Stomach (tissue), 9 donors: Measurements from ENCODE around the gene ADH7. TPM values are rescaled to one million over a fixed set of nuclear protein-coding genes. Genes with fewer than 3 reads are reported as not detected.
A peak's percentile ranks its signal among the peaks of the same experiment; 100 is the strongest.

Experiments used
- DNase-seq, 2 donors: peaks; one replicate each; pipeline versions ENCODE4 v3.0.0 to v3.0.0-alpha.2; 2013 to 2019
- H3K27ac ChIP-seq, 5 donors: fragments of 200-600 bp in 4 of 5; sonication (generic) in 4 of 5; one replicate each; pipeline ENCODE4 v1.5.1; 2013 to 2019; ENCODE audit warnings: mild to moderate bottlenecking in 1 of 5, moderate library complexity in 1 of 5
- H3K27me3 ChIP-seq, 3 donors: fragments of 200-600 bp; sonication (generic); one replicate each; pipeline ENCODE4 v1.5.1; 2017 to 2019; ENCODE audit warnings: mixed run types in 1 of 3
- H3K36me3 ChIP-seq, 4 donors: fragments of 200-600 bp; sonication (generic); 1 replicate in 3 of 4; 2 replicates in 1 of 4; pipeline ENCODE4 v1.5.1; 2016 to 2019
- H3K4me1 ChIP-seq, 4 donors: fragments of 200-600 bp; sonication (generic); one replicate each; pipeline ENCODE4 v1.5.1; 2016 to 2019
- H3K4me3 ChIP-seq, 4 donors: fragments of 200-600 bp; sonication (generic) in 3 of 4; one replicate each; pipeline ENCODE4 v1.5.1; 2016 to 2019; ENCODE audit warnings: mild to moderate bottlenecking in 1 of 4
- H3K9me3 ChIP-seq, 4 donors: fragments of 200-600 bp; sonication (generic); one replicate each; pipeline ENCODE4 v1.5.1; 2016 to 2019
- CTCF ChIP-seq, 7 experiments: fragments of 450-650 bp in 4 of 7; fragments of 200-600 bp in 3 of 7; sonication (generic) in 3 of 7; IDR thresholded peaks; one replicate each; pipeline ENCODE4 v1.5.1; 2016 to 2019; ENCODE audit warnings: antibody characterized with exemption in 7 of 7, control low read depth in 2 of 7, mild to moderate bottlenecking in 1 of 7
- EP300 ChIP-seq: sonication (generic); formaldehyde crosslinking; IDR thresholded peaks from one replicate; pipeline ENCODE4 v1.6.1; 2017; ENCODE audit warnings: antibody characterized with exemption
- POLR2A ChIP-seq, 4 donors: fragments of 450-650 bp; IDR thresholded peaks; one replicate each; pipeline ENCODE4 v1.6.1; 2016; ENCODE audit warnings: antibody characterized with exemption in 4 of 4, control low read depth in 2 of 4, mild to moderate bottlenecking in 1 of 4, moderate library complexity in 1 of 4
- POLR2AphosphoS5 ChIP-seq, 3 donors: sonication (generic); formaldehyde crosslinking; IDR thresholded peaks; one replicate each; pipeline ENCODE4 v1.6.1; 2016; ENCODE audit warnings: antibody characterized with exemption in 3 of 3
- WGBS, 5 donors: extraction: QIAGEN DNeasy Blood & Tissue Kit in 3 of 5; methylation state at CpG; one replicate each; pipeline versions ENCODE4 v1.1.5 to v1.1.7; 2013 to 2018; 5-methylcytosine and 5-hydroxymethylcytosine counted together
- intact Hi-C: fragments of 100-400 bp; cut with DNase I; formaldehyde crosslinking; loops from one replicate; pipeline ENCODE4 v1.15.1; 2023; ENCODE audit warnings: low total_unique reads
- polyA plus RNA-seq, 3 donors: library from polyadenylated mRNA; stranded (reverse); fragments of 200-250 nt; gene quantifications; one replicate each; pipeline ENCODE4 v1.2.3, GENCODE V29; 2013
- total RNA-seq, 5 donors: library from RNA; depleted of rRNA; stranded (reverse); fragments of >200 nt; gene quantifications; one replicate each; pipeline versions ENCODE4 v1.1.0 to v1.2.3, GENCODE V29; 2014 to 2016
- donor health status: healthy with polysubstance abuse.
- donor health status: Bipolar disorder and iron deficiency.
- donor health status: healthy.

Gene ADH7
- total and polyA plus RNA-seq, 8 donors: 1.2 to 84.2 (median 4.7) TPM; not detected in 1

GRCh38 chr4:99462875-99463464 lies 27.8 kb upstream of the ADH7 start:
- Histone ChIP-seq H3K4me3 (no peak overlapping the region), H3K4me1 (peaks cover 0 to 7% (median under 1%) of the 10 kb centered on the region in 4 donors), H3K9me3 (no peaks in the 10 kb centered on the region), H3K36me3 (no peaks in the 10 kb centered on the region), H3K27ac (peak overlapping the region in 1 of 5 donors; percentile 46), H3K27me3 (no peaks in the 10 kb centered on the region)
- WGBS, 5 donors: 26 to 34% (median 30%) methylated on average over 4 of the region's 4 CpGs
- TF ChIP-seq POLR2A (IDR thresholded peaks at IDR 0.05) (no peak), CTCF (IDR thresholded peaks at IDR 0.05) (peak in 5 of 7 experiments; percentile 51 to 85 (median 68)), EP300 (no peak), POLR2AphosphoS5 (IDR thresholded peaks at IDR 0.05) (peak in 1 of 3 donors; percentile 32)
- intact Hi-C loops: loop anchor here (10.0 kb wide), 1 partner anchor 338 kb away; no protein-coding TSS in a partner anchor
- DNase-seq: peak; percentile 65 to 89

- no peak for DNase-seq
- Histone ChIP-seq H3K4me3 (no peak overlapping the region), H3K36me3 (no peaks in the 10 kb centered on the region), H3K27ac (peak overlapping the region in 3 of 5 donors; percentile 17 to 56 (median 46)), H3K4me1 (peaks cover 0 to 7% (median 2%) of the 10 kb centered on the region in 4 donors), H3K9me3 (no peaks in the 10 kb centered on the region), H3K27me3 (no peaks in the 10 kb centered on the region)
- intact Hi-C loops: loop anchor here (10.0 kb wide), 1 partner anchor 337 kb away; no protein-coding TSS in a partner anchor
- no peak for TF ChIP-seq POLR2A (IDR thresholded peaks at IDR 0.05)
- TF ChIP-seq CTCF (IDR thresholded peaks at IDR 0.05): no peak
- no peak for TF ChIP-seq POLR2AphosphoS5 (IDR thresholded peaks at IDR 0.05)
- no peak for TF ChIP-seq EP300
- 42 to 61% (median 51%) methylated on average over 4 of the region's 4 CpGs for WGBS, 5 donors
Observed at GRCh38 chr4:99461623-99462401, 26.7 kb upstream of the ADH7 start.

GRCh38 chr4:99459546-99460042 lies 24.5 kb upstream of the ADH7 start:
- no peaks in the 10 kb centered on the region for H3K27me3 ChIP-seq
- no peaks in the 10 kb centered on the region for H3K36me3 ChIP-seq
- intact Hi-C loops: loop anchor here (10.0 kb wide), 1 partner anchor 335 kb away; no protein-coding TSS in a partner anchor
- 77 to 90% (median 87%) methylated on average over 5 of the region's 5 CpGs for WGBS, 5 donors
- DNase-seq: no peak
- no peaks in the 10 kb centered on the region for H3K9me3 ChIP-seq
- no peak for TF ChIP-seq EP300
- TF ChIP-seq CTCF (IDR thresholded peaks at IDR 0.05): no peak
- TF ChIP-seq POLR2A (IDR thresholded peaks at IDR 0.05): no peak
- TF ChIP-seq POLR2AphosphoS5 (IDR thresholded peaks at IDR 0.05): no peak
- H3K4me1 ChIP-seq: peaks cover 0 to 7% (median 2%) of the 10 kb centered on the region in 4 donors
- no peak overlapping the region for H3K4me3 ChIP-seq
- H3K27ac ChIP-seq: no peak overlapping the region

- Histone ChIP-seq H3K36me3 (no peaks in the 10 kb centered on the region), H3K9me3 (no peaks in the 10 kb centered on the region), H3K27me3 (no peaks in the 10 kb centered on the region), H3K27ac (no peak overlapping the region), H3K4me3 (no peak overlapping the region), H3K4me1 (peaks cover 0 to 7% (median 2%) of the 10 kb centered on the region in 4 donors)
- intact Hi-C loops: no loop called here
- TF ChIP-seq CTCF (IDR thresholded peaks at IDR 0.05) (no peak), POLR2A (IDR thresholded peaks at IDR 0.05) (no peak), POLR2AphosphoS5 (IDR thresholded peaks at IDR 0.05) (no peak), EP300 (no peak)
- 63 to 71% (median 64%) methylated on average over 6 of the region's 6 CpGs for WGBS, 5 donors
- DNase-seq: no peak
Observed at GRCh38 chr4:99458911-99459447, 23.8 kb upstream of the ADH7 start.
